ENCODE measurements around the gene CAP1.
"Not testable (repeated sequence)": the region's sequence is repeated elsewhere in the genome, so short reads cannot be mapped to it uniquely, and the experiment has no call there.

The CAP1 gene, protein sequence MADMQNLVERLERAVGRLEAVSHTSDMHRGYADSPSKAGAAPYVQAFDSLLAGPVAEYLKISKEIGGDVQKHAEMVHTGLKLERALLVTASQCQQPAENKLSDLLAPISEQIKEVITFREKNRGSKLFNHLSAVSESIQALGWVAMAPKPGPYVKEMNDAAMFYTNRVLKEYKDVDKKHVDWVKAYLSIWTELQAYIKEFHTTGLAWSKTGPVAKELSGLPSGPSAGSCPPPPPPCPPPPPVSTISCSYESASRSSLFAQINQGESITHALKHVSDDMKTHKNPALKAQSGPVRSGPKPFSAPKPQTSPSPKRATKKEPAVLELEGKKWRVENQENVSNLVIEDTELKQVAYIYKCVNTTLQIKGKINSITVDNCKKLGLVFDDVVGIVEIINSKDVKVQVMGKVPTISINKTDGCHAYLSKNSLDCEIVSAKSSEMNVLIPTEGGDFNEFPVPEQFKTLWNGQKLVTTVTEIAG

DNA sequence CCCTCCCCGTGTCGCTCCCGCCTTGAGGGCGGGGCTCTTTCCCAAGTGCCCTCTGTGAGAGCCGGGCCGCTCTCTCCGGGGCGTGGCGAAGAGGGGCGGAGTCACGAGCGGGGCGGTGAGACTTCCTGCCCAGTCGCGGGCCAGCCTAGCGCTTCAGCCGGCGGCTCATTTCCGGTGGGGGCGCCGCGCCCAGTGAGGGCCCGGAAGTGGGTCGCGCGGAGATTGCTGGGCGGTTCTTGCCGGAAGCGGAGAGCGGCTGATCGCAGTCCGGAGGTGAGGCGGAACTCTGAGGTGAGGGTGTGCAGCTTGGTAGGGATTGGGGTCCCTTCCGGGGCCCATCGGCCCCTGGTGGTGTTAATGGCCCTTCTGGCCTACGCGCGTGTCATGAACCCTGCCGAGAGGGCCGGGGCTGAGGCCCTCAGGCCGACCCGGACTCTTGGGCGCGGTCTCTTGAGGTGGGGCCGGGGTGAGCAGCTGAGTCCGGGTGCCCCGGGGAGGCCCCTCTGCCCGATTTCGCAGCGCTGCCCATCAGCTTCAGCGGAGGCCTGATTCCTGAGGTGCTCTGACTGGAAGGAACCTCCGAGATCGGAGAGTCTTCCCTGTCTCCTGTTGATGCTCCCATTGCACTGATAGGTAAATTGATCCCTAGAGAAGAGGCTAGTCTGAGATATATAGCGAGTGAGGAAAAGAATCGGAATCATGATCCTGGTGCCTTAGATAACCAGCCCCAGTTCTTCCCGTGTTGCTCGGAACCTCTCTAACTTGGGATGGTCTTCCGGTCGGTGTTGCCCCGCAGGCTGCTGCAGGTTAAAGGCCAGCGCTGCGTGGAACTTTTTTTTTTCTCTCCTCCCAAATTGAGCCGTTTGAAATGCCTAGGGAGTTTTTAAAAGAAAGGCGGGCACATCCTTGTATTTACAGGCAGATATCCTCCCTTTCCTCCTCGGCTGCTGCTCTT lies at the start of gene CAP1:
CAP1 (plus strand) TSS at position 219 of the 955 bp plus-strand sequence. CDS start 18,618 bp downstream, outside the sequence.
- peak; percentile 99 to 100 for DNase-seq (ENCODE audit: extremely low read depth in 1 of 2, low read depth in 1 of 2)

- no peak for DNase-seq (ENCODE audit: extremely low read depth in 1 of 2, low read depth in 1 of 2)
Measured at GRCh38 chr1:39992234-39992633, 48.3 kb upstream of the CAP1 start.

DNA sequence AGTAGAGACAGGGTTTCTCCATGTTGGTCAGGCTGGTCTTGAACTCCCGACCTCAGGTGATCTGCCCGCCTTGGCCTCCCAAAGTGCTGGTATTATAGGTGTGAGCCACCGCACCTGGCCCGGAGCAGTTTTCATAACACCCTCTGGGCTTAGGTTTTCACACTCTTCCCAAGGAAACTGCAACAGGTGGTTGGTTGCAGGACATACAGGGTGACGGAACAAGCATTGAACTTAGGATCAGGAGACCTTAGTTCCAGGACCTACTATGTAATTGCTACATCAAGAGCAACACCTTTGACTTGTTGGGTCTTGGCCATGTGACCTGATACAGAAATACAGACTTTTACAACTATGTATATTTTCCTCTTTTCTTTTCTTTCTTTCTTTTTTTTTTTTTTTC lies 47.6 kb upstream of the CAP1 start:
- no peak for DNase-seq (ENCODE audit: extremely low read depth in 1 of 2, low read depth in 1 of 2)

GRCh38 chr1:39995973-39996393 lies 44.5 kb upstream of the CAP1 start:
- no peak for DNase-seq (ENCODE audit: extremely low read depth in 1 of 2, low read depth in 1 of 2)

DNA sequence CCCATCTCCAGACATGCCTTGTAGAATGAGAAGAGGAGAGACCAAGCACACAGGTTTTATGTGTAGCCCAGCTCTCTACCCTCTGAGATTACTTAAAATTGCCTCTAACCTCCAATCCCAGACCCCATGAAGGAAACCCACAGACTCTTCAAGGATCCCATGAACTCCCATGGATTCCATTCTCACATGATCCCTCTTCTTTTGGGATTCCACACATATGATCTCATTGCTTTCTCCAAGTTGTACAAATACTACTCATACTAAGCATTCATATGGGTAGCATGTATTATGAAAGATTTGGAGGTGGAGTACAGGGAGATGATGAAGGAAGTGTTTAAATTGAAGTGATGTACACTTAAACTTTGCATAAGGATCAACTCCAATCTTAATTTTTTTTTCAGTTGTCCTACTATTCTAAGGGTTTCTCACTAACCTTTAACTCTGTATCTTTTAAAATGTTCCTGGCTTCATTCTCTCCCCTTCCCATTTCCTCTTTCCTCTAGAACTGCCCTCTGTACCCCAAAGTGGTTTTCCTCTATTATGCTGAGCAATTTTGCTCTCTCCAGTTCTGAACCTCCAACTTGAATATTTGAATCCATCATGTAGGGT lies 44.0 kb upstream of the CAP1 start:
- DNase-seq (ENCODE audit: extremely low read depth in 1 of 2, low read depth in 1 of 2), result no peak

GRCh38 chr1:40001456-40001855 lies 39.1 kb upstream of the CAP1 start:
- no peak for DNase-seq (ENCODE audit: extremely low read depth in 1 of 2, low read depth in 1 of 2)

DNA sequence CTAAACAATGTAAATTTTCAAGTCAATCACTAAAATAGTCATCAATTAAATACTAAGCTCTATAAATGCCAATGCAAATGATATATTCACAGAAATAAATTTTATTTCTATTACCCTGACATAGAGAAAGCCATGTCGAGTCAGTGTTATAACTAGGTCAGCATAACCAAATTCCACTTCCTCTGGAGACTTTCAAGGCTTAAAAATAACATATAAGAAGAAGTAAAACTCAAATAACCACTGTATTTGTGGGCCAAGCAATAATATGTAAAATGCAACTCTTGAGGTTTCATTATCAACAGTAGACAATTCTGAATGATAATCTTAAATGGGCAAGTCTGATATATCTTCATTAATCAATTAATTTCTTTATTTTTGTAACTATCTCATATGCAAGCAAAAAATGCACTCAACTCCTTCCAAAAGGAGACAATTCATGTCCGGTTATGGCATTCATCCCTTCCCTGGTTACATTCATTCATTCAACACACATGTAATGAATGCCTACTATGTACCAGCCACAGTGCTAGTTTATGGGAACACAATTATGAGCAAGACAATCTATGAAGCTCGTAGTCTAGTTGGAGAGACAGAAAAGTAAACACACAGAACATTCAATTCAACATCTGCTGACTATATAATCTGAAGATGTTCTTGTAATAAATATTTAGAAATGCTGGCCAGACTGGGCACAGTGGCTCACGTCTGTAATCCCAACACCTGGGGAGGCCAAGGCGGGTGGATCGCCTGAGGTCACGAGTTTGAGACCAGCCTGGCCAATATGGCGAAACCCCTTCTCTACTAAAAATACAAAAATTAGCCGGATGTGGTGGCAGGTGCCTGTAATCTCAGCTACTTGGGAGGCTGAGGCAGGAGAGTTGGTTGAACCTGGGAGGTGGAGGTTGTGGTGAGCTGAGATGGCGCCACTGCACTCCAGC lies 37.1 kb upstream of the CAP1 start:
- no peak for DNase-seq (ENCODE audit: extremely low read depth in 1 of 2, low read depth in 1 of 2)

GRCh38 chr1:40004857-40005256 lies 35.7 kb upstream of the CAP1 start:
- DNase-seq (ENCODE audit: extremely low read depth in 1 of 2, low read depth in 1 of 2), result no peak

DNA sequence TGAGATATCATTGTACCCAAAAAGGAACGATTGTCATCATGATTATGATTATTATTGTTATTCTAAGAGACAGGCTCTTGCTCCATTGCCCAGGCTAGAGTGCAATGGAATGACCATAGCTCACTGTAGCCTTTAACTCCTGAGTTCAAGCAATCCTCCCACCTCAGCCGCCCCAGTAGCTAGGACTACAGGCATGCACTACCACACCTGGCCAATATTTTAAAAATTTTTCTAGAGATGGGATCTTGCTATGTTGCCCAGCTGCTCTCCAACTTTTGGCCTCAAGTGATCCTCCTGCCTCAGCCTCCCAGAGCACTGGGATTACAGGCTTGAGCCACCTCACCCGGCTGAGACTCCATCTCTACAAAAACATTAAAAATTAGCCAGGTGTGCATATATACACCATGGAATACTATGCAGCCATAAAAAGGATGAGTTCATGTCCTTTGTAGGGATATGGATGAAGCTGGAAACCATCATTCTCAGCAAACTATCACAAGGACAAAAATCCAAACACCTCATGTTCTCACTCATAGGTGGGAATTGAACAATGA lies 33.0 kb upstream of the CAP1 start:
- not testable (repeated sequence) for DNase-seq (ENCODE audit: extremely low read depth in 1 of 2, low read depth in 1 of 2)

- DNase-seq (ENCODE audit: extremely low read depth in 1 of 2, low read depth in 1 of 2), result no peak
Measured at GRCh38 chr1:40011198-40011597, 29.3 kb upstream of the CAP1 start.

DNA sequence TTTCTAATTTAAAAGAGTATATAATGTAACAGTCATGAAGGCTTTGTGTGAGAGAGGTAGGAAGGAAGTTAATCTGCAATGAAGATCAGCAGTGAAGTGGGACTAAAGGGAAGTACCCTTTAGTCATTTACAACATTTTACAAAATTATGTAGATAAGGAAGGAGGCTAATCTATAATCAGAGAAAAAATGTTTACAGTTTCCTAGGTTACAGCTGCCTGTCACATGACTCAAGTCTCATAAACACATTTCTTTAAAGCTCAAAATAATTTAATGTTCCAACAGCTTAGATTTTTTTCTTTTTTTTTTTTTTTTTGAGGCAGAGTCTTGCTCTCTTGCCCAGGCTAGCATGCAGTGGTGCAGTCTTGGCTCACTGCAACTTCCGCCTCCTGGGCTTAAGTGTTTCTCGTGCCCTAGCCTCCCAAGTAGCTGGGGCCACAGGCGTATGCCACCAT lies 26.2 kb upstream of the CAP1 start:
- DNase-seq (ENCODE audit: extremely low read depth in 1 of 2, low read depth in 1 of 2), result no peak

GRCh38 chr1:40014812-40015594 lies 25.5 kb upstream of the CAP1 start:
- DNase-seq (ENCODE audit: extremely low read depth in 1 of 2, low read depth in 1 of 2), result no peak

- no peak for DNase-seq (ENCODE audit: extremely low read depth in 1 of 2, low read depth in 1 of 2)
Measured at GRCh38 chr1:40017951-40018575, 22.5 kb upstream of the CAP1 start.

- DNase-seq (ENCODE audit: extremely low read depth in 1 of 2, low read depth in 1 of 2), result no peak
Measured at GRCh38 chr1:40020447-40021085, 20.0 kb upstream of the CAP1 start.

- DNase-seq (ENCODE audit: extremely low read depth in 1 of 2, low read depth in 1 of 2), result no peak
Measured at GRCh38 chr1:40023379-40023944, 17.1 kb upstream of the CAP1 start.

DNA sequence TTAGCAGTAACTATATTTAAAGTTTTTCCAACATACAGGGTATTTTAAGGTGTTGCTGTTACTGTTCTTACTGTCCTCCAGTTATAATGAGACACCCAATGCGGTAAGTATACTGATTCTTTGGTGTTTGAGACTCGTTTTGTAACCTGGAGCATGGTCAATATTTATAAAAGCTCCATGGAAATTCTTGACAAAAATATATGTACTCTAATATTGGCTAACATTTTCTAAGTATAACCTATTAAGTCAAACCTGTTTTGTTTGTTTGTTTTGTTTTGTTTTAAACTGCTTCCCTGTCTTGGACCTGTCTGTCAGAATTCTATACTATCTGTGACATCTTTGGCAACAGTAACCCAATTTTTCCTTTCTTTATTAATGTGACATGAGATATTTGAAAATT lies 15.9 kb upstream of the CAP1 start:
- no peak for DNase-seq (ENCODE audit: extremely low read depth in 1 of 2, low read depth in 1 of 2)

- DNase-seq (ENCODE audit: extremely low read depth in 1 of 2, low read depth in 1 of 2), result no peak
Measured at GRCh38 chr1:40027647-40028046, 12.9 kb upstream of the CAP1 start.

- no peak for DNase-seq (ENCODE audit: extremely low read depth in 1 of 2, low read depth in 1 of 2)
Measured at GRCh38 chr1:40029608-40030007, 10.9 kb upstream of the CAP1 start.

All from stimulated activated CD8-positive, alpha-beta memory T cell treated with anti-CD3 and anti-CD28 coated beads, Interleukin-7, amount 100 ng/mL, for 48 hours (primary cell).